ENCODE measurements around the gene ACSBG1. TPM values are rescaled to one million over a fixed set of nuclear protein-coding genes. Genes with fewer than 3 reads are reported as not detected.

The ACSBG1 gene
- total RNA-seq, 1 donor from 2014 or later, result 0.07 TPM

GRCh38 chr15:78265137-78265460, 30.7 kb upstream of the ACSBG1 start:
- H3K27me3 Mint-ChIP-seq, result no peaks in the 10 kb centered on the region
- ChIA-PET CTCF (no interaction called here), POLR2A (interaction anchor here (1.6 to 2.8 kb wide), 3 partner anchors 34 to 275 kb away, joined by 5 to 16 read pairs (median 10); partner anchors contain the start of genes IREB2, PSMA4 and SKIC8)
- peaks cover 13% of the 10 kb centered on the region for H3K4me1 Mint-ChIP-seq
- TF ChIP-seq CTCF (IDR thresholded peaks at IDR 0.05), result no peak
- peak overlapping the region; percentile 84 for H3K4me3 Mint-ChIP-seq
- H3K36me3 Mint-ChIP-seq (ENCODE audit: low read depth), result no peaks in the 10 kb centered on the region
- DNase-seq (no peak), ATAC-seq (ENCODE audit: low read depth) (no peak)
- no peaks in the 10 kb centered on the region for H3K9me3 Mint-ChIP-seq
- peak overlapping the region; percentile 70 for H3K27ac Mint-ChIP-seq
- intact Hi-C loops (cut with micrococcal nuclease), result loop anchor here (2.0 to 10.0 kb wide), 2 partner anchors 34 to 160 kb away; partner anchors contain the start of gene SKIC8

GRCh38 chr15:78264304-78265136, 30.2 kb upstream of the ACSBG1 start, which contains the start of gene DNAJA4:
Gene DNAJA4 (plus strand): TSS chr15:78264562. CDS start chr15:78264764, 202 bp downstream.
- peak; percentile 72 for ATAC-seq (ENCODE audit: low read depth)
- intact Hi-C loops (cut with micrococcal nuclease), result loop anchor here (2.0 to 10.0 kb wide), 2 partner anchors 34 to 160 kb away; partner anchors contain the start of gene SKIC8
- peak; percentile 46 for DNase-seq
- no peaks in the 10 kb centered on the region for H3K9me3 Mint-ChIP-seq
- no peaks in the 10 kb centered on the region for H3K36me3 Mint-ChIP-seq (ENCODE audit: low read depth)
- H3K4me1 Mint-ChIP-seq, result peaks cover 13% of the 10 kb centered on the region
- H3K27ac Mint-ChIP-seq, result peak within 1 kb of the TSS; percentile 70
- H3K27me3 Mint-ChIP-seq, result no peaks in the 10 kb centered on the region
- ChIA-PET POLR2A (interaction anchor here (1.6 to 2.8 kb wide), 3 partner anchors 34 to 275 kb away, joined by 5 to 16 read pairs (median 10); partner anchors contain the start of genes IREB2, PSMA4 and SKIC8), CTCF (interaction anchor here (0.9 kb wide), 1 partner anchor 151 kb away, joined by 4 read pairs; no protein-coding TSS in a partner anchor)
- H3K4me3 Mint-ChIP-seq, result peak within 1 kb of the TSS; percentile 84
- no peak for TF ChIP-seq CTCF (IDR thresholded peaks at IDR 0.05)

- POLR2A ChIA-PET, result interaction anchor here (2.8 kb wide), 1 partner anchor 35 kb away, joined by 16 read pairs; the partner anchor contains the start of gene SKIC8
- intact Hi-C loops (cut with micrococcal nuclease), result loop anchor here (2.0 to 10.0 kb wide), 2 partner anchors 35 to 161 kb away; partner anchors contain the start of gene SKIC8
- H3K27ac Mint-ChIP-seq, result no peak overlapping the region
- H3K9me3 Mint-ChIP-seq, result no peaks in the 10 kb centered on the region
- H3K27me3 Mint-ChIP-seq, result no peaks in the 10 kb centered on the region
- no peak for TF ChIP-seq CTCF (IDR thresholded peaks at IDR 0.05)
- H3K4me1 Mint-ChIP-seq, result peaks cover 13% of the 10 kb centered on the region
- H3K4me3 Mint-ChIP-seq, result peak overlapping the region; percentile 63
- CTCF ChIA-PET, result interaction anchor here (0.9 kb wide), 1 partner anchor 151 kb away, joined by 4 read pairs; no protein-coding TSS in a partner anchor
- DNase-seq, result no peak
- no peaks in the 10 kb centered on the region for H3K36me3 Mint-ChIP-seq (ENCODE audit: low read depth)
- no peak for ATAC-seq (ENCODE audit: low read depth)
Observed at GRCh38 chr15:78263907-78264303, 29.5 kb upstream of the ACSBG1 start.

GRCh38 chr15:78263351-78263781, 29.0 kb upstream of the ACSBG1 start:
- Mint-ChIP-seq H3K4me3 (peak overlapping the region; percentile 63), H3K27me3 (no peaks in the 10 kb centered on the region), H3K36me3 (ENCODE audit: low read depth) (no peaks in the 10 kb centered on the region), H3K4me1 (peaks cover 13% of the 10 kb centered on the region), H3K27ac (peak overlapping the region; percentile 24), H3K9me3 (no peaks in the 10 kb centered on the region)
- TF ChIP-seq CTCF (IDR thresholded peaks at IDR 0.05), result no peak
- POLR2A ChIA-PET, result no interaction called here
- ATAC-seq (ENCODE audit: low read depth) (no peak), DNase-seq (no peak)
- CTCF ChIA-PET, result no interaction called here
- intact Hi-C loops (cut with micrococcal nuclease), result loop anchor here (10.0 kb wide), 1 partner anchor 161 kb away; no protein-coding TSS in a partner anchor

GRCh38 chr15:78261062-78261461, 26.7 kb upstream of the ACSBG1 start:
- ChIA-PET POLR2A (no interaction called here), CTCF (no interaction called here)
- Mint-ChIP-seq H3K9me3 (no peaks in the 10 kb centered on the region), H3K27ac (no peak overlapping the region), H3K4me3 (no peak overlapping the region), H3K27me3 (no peaks in the 10 kb centered on the region), H3K4me1 (peaks cover 13% of the 10 kb centered on the region), H3K36me3 (ENCODE audit: low read depth) (no peaks in the 10 kb centered on the region)
- ATAC-seq (ENCODE audit: low read depth) (no peak), DNase-seq (no peak)
- no peak for TF ChIP-seq CTCF (IDR thresholded peaks at IDR 0.05)
- intact Hi-C loops (cut with micrococcal nuclease), result loop anchor here (10.0 kb wide), 1 partner anchor 164 kb away; no protein-coding TSS in a partner anchor

Measured in activated B cell treated with CpG ODN at 0.5 μM for 24 hours (primary cell).